ENCODE results near the gene GRAMD1B.

Gene GRAMD1B

DNA sequence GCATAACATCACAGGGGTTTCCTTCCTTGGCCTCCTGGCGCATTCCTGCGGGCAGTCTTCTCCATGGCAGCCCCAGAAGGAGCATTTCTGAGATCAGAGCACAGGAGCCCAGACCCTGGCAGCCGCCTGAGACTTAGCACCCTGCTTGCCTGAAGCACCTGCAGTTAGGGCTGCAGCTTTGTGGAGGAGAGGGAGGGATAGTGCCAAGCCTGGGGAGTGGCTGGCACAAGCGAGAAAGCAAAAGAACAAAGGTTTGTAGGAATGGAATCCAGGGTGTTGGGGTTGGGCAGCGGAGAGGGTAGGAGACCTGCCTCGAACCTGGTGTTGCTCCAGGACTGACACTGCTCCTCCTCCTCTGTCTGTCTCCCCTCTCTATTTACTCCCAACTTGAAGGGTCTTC lies 157.5 kb downstream of the GRAMD1B start:
- no peak for DNase-seq (ENCODE audit: low read depth in 2 of 2)

DNA sequence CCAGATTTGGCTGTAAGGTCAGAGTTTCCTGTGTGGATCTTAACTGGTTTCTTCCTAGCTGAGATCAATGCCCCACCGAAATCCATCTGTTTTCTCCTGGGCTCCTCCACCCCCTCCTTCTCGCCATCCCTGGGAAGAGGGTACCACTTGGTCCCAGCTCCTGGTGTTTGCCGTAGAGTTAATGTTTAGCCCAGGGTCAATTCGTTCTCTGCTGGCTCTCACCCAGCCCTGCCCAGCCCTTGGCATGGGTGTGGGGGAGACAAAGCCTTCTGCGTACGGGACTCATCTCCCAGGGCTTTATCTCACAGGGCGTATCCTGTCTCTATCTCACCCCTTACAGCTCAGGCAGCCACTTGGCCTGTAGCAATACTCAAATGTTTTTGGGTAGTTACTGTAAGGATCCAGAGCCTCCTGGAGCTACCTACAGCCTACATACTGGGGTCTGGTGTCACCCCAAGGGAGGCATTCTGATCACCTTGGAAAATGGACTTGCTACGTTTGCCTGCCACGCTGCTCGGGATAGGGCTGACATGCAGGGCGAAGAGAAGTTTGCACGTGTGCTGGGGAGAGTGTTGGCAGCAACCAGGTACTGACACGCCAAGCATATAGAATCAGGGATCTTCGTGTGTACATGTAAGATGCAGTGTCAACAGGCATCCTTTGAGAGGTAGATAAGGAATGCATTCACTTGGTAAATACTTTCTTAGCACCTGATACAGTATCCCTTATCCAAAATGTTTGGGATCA lies 158.2 kb downstream of the GRAMD1B start:
- DNase-seq (ENCODE audit: low read depth in 2 of 2), result no peak

DNA sequence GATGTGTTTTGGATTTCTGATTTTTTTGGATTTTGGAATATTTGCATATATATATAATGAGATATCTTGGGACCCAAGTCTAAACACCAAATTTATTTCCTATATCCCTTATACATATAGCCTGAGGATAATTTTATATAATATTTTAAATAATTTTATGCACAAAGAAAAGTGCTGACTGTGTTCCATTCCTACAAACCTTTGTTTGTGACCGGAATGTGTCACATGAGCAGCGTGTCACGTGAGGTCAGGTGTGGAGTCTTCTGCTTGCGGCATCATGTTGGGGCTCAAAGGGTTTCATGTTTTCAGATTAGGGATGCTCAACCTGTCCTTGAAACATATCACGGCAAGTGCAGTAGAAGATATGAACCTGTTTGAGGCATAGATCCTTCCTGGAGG lies 158.8 kb downstream of the GRAMD1B start:
- no peak for DNase-seq (ENCODE audit: low read depth in 2 of 2)

DNA sequence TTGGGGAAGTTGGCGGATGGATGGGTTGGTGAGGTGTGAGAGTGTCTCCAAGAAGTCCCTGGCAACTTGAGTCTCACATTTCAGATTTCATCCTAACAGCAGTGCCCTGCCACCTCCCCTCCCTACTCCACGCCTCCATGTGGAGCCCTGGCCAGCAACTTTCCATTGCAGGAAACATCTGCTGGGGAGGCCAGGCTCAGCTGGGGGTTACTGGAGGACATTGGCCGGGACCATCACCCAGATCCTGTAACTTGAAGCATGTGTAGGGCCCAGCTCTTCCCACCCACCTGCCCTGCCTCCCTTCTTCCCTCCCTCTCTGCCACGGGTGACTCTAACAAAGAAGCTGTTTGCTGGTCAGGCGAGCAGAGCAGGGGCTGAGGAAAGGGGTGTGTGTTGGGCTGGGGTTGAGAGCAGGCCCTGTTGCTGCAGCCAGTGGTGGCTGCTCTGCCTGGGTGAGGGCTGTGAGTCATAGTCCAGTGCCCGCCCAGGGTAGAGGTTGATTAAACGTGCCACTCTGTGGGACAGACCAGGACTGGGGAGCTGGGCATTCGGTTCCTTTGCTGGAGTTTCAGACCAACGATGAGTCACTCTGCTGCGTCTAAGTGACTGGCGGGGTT lies 160.3 kb downstream of the GRAMD1B start:
- DNase-seq (ENCODE audit: low read depth in 2 of 2), result no peak

DNA sequence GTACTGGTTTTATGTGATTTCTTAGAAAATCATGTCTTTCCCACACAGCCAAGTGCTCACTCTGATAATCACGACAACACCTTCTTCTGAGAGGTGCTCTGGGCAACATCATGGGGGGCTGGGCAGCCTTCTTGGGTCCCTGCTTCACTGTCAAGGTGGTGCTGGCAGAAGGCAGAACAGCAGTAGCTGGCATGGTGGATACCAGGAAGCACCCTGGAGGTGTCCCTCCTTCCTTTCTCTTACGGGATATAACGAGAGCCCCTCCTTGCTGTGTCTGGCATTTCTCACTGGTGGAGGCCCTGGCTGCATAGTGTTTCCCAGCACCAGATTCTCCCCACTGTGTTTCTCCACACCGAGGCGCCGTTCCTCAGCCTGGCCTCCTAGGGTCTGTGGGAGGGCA lies 163.5 kb downstream of the GRAMD1B start:
- DNase-seq (ENCODE audit: low read depth in 2 of 2), result no peak

DNA sequence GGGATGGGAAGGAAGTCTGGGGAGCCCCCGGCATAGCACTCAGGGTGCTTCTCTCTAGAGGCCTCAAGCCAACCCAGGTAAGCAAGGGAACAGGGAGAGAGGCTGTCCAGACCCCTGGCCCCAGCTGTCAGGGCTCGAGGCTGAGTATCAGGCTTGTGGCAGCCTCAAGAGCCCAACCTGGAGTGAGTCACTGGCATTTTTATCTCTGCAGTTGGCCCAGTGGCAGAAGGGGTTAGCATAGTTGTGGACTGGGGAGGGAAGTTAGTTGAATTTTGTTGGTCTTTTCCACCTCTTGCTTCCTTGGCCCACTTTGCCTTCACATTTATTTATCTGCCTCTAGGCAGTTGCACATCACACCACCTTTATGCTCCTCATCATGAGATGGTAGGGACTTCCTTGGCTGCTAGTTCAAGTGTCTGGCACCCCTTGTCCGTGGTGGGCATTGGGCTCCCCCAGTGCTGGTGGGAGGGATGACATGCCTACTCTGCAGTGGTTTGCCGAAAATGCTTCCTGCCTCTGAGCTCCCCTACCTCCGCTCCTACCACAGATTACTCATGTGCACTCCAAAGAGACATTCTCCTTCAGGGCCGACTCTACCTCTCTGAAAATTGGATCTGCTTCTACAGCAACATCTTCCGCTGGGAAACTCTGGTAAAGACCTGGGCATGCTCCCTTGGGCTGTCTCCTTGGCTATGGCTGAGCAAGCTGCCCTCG lies 164.3 kb downstream of the GRAMD1B start:
- no peak for DNase-seq (ENCODE audit: low read depth in 2 of 2)

DNA sequence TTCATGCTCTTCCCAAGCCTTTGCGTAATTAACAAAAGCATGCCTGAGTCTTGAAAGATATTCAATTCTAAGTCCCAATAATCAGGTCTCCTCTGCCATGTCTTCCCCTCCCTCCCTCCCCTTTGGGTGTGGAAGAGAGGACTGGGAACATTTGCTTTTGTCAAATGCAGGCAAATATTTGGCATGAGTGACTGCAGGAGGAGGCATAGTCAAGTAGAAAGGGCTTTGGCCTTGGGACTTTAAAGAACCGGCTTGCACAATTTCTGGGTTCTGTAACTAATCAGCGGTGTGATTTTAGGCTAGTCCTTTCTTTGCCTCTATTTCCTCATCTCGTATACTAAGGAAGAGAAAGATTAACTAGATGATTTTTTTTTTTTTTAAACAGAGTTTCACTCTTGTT lies 164.9 kb downstream of the GRAMD1B start:
- DNase-seq (ENCODE audit: low read depth in 2 of 2), result no peak

DNA sequence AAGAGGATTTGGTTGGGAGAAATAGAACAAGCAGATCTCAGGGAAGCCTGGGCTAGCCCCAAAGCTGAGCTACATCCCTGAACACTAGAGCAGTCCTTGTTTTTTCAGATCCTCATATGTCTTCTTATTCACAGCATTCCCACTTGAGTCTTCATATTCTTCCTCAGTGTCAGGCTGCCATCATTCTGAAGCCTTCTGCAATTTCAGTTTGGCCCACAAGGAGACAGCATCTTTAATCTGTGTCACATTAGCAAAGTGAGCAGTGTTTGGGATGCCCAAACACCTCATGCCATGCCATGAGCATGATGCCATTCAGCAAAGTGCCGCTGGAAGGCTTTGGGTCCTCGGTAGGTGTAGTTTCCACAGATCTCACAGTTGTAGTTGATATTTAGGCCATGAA lies 167.8 kb downstream of the GRAMD1B start:
- DNase-seq (ENCODE audit: low read depth in 2 of 2), result no peak

DNA sequence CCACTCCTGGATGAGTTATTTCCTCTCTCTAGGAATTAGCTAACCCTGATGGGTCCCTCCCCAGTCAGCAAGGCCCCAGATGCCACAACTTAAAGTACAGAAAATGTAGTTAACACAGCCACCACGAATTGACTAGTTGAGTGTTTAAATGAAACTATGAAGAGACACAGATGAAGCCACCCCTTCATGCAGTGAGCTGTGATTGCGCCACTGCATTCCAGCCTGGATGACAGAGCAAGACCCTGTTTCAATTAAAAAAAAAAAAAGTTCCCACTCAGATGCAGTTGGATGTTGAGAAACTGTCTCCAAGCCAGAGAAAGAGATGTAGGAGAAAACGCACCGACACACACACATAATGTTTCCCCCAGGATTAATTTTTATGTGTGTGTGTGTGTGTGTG lies 171.1 kb downstream of the GRAMD1B start:
- DNase-seq (ENCODE audit: low read depth in 2 of 2), result no peak

DNA sequence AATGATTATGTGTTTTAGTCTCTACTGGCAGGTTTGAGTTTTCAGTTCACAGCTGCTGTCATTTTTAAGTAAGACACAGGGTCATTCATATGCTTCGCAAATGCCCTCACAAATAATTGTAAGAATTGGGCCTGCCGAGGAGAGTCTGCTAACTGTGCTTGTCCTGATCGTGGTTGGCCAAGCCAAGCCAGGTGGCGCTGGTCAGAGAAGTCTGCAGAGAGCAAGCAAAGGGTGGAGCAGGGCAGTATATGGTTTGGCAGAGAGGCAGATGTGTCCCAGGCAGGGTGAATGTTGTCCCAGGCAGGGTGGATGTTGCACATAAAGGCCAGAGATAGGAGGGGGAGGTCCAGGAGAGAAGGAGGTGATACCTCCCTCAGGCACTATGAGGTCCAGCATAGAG lies 171.7 kb downstream of the GRAMD1B start:
- no peak for DNase-seq (ENCODE audit: low read depth in 2 of 2)

DNA sequence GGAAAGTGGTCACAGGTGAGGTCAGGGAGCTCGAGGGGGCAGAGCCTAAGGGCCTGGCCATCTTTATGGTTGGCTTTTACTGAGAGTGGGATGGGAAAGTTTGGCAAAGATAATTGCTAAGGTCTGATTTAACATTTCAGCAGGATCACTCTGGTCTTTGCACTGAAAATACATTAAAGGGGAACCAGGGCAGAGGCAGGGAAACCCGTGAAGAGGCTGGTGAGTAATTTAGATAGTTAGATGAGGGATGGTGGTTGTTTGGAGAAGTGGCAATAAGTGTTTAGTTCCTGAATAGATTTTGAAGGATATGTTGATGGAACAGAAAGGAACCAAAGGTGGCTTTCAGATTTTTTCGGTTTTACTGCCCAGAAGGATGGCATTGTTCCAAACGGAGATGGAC lies 173.6 kb downstream of the GRAMD1B start:
- DNase-seq (ENCODE audit: low read depth in 2 of 2), result no peak

DNA sequence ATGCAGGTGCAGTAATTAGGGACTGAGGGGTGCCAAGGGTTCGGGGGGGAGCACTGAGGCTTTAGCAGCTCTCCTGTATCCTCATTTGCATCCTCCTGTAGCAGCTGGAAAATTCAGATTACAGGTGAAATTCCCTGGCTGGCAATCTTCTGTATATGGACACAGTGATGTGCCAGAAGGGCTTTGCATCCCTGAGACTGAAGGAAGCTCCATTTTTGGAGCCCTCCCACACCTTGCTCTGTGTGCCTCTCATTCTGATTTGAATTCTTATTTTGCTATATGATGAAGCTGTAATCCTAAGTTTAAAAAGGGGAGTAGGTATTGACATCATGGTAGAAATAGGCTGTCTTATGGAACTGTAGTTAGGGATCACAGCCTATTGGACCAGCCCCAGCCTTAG lies 177.7 kb downstream of the GRAMD1B start:
- DNase-seq (ENCODE audit: low read depth in 2 of 2), result no peak

DNA sequence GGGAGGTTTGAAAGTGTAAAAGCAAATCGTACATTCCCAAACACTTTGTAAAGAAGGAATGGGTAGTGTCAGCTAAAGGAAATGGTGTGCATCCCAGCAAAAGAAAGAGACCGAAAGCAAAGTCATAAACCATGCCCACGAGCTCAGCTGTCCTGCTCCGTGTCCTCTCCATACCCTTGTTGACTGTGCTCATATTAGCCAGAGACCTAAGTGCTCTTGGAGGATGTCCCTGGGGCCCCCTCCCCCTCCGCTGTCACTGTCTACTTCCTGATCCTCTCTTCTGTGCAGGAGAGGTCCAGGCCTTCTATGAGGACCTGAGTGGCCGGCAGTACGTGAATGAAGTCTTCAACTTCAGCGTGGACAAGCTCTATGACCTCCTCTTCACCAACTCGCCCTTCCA lies 178.3 kb downstream of the GRAMD1B start:
- no peak for DNase-seq (ENCODE audit: low read depth in 2 of 2)

DNA sequence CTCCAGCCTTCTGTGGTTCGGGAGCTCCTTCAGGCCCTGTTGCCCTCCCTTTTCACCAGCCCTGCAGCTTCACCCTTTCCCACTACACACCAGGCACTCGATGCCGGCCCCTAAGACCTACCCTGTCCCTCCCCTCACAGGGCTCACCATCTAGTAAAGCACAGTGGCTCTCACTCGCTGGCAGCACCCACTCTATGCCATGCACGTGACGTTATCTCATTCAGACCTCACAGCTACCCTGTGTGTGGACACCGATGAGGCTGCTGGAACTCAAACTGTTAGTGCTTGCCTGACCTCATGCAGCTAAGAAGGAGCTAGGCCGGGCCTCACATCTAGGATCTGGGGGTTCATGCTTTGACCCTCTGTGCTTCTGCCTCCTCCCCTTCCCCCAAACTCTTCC lies 178.9 kb downstream of the GRAMD1B start:
- no peak for DNase-seq (ENCODE audit: low read depth in 2 of 2)

DNA sequence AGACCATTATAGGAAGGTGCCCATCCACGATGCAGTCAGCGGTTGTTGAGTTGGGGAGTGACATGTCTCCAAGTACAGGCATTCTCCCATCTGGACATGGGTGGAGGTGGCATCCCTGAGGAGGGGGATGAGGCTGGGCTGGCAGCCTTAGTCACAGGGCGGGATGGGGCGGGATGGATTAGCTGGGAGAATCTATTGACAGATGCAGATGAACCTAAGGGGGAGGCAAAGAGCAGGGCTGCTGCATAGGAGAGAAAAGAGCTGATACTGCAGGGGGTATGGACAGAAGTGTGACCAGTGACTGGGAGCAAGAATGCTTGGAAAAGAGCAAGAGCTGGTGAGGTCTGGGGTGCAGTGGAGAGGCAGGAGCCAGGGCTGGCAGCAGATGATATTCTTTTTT lies 181.6 kb downstream of the GRAMD1B start:
- DNase-seq (ENCODE audit: low read depth in 2 of 2), result no peak

DNA sequence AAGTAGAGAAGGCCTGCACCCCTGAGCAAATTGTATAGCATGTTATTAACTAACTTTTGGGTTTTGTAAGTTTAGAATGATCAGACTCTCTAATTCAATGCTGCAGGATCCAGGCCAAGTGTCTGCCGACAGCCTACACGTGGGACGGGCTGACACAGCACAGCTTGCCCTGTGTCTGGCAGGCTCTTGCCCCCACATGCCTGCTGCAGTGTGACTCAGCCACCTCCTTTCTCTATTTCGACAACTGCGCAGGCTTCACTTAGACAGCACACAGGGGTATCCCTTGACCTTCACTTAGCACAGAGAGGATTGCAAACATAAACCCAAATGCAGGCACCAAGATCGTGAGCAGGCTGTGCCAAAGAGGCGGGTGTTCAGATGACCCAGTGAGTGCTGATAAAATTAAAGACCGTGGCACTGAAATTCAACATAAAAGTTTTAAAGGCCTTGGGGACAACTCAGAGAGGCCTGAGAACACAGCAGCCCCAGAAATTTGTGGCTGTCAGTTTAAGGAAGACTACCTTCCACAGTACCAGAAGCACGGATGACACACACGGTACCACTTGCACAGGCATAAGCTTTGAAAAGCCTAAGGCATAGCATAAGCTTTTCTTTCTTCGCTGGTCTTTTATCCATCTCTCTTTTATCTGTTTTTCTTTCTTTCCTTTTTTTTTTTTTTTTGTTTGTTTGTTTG lies 186.6 kb downstream of the GRAMD1B start:
- no peak for DNase-seq (ENCODE audit: low read depth in 2 of 2)

DNA sequence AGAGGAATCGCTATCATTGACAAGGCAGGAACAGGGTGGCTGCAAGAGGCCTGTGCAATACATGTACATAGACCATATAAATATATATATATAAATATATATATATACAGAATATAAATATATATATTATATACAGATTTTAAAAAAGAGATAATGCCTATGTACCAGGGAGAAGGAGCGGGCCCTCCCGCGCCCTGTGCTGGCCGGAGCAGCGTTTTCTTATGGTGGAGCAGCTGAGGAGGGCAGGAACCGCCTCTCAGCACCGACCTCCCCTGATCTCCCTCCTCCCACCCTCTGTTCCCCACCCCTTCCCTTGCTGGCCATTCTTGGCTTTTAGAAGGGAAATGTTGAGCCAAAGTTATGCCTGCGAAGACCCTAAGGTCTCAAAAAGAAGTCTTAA lies 192.5 kb downstream of the GRAMD1B start:
- no peak for DNase-seq (ENCODE audit: low read depth in 2 of 2)

DNA sequence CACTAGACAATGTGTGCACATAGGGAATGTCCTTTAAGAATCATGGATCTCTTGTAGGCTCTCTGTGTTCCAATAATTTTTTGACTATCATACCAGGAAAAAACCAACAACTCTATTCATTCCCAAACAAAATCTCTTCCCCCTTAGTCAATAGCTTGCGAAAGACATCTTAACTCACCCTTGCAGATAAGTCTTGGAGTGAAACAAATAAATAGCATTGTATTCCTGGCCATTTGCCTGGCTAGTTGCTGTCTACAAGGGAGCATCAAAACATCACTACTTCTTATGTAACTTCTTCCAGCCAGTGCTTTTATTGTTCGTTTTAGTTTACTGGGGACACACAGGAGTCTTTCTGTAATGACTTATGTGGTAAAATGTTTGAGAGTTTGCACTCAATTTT lies 194.9 kb downstream of the GRAMD1B start:
- DNase-seq (ENCODE audit: low read depth in 2 of 2), result no peak

DNA sequence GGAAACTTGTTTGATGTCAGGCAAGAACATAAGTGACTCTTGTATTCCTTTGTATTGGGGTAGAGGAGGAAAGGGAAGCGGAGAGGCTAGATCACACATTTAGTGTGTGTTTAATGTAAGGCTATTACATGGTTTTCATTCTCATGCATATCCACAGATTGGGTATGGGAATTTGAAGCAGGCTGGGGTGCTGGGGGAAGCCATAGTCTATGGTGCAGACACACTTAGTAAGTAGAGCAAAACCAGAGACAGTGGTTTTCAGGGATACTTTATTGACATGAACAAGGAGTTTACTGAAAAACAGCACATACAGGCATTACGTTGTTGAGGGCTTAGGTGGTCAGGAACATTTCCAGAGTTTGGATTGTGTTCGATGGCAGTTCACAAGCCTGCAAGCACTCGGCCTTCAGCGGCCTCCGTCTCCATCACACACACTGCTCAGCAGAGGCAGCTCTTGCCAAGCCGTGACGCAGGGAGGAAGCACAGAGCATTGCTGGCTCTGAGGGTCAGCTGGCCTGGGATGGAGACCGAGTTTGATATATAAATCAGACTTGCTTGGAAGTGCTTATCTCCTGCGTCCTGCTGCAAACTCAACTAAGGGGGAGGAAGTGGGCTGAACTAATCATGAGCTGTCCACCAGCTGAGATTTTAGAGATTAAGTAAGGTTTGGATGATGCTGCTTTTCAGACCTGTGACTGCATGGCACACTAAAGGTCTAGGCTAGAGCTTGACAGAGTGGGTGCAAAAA lies 199.0 kb downstream of the GRAMD1B start:
- DNase-seq (ENCODE audit: low read depth in 2 of 2), result no peak

DNA sequence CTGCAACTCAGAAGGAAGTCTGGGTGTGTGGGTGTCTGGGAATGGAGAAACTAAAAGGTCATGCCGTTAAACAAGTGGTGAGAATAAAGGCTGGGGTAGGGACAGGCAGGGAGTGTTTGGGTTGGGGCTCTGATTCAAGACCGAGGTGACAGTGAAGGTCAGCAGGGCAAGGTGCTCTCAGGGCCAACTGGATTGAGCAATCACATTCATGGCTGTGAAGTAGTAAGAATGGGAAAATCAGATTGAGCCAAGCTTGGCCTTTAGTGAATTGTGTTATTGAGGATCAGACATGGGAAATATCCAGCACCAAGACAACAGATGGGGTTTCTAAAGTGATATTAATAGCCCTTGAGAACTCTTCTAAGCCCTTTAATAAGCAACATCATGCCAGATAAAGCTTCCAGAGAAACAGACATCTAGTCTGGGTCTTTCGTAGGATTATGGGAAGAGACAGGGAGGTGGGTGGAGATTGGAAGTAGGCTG lies 200.1 kb downstream of the GRAMD1B start:
- no peak for DNase-seq (ENCODE audit: low read depth in 2 of 2)

DNA sequence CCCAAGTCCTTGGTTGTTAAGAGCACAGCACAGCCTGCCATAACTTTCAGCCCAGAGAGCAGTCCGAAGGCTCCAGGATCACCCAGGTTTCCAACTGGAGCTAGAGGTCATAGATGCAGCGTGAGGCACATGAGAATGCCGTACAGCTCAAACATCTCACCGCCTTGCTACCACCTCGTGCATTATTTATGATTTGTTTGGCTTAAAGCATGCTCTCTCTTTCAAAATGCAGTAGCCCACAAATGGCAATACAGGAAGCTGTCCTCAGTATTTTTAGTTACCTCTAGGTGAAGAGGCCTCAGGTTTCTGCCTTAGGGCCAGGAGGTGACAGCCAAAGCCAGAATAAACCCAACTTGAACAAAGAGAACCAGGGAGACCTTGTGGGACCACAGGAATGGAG lies 210.0 kb downstream of the GRAMD1B start:
- no peak for DNase-seq (ENCODE audit: low read depth in 2 of 2)
